CD4-positive, alpha-beta T cell treated with Interleukin-15 for 1 hour (primary cell): ENCODE measurements around the gene LSM7.

Experiments used
- DNase-seq: peaks from one replicate; pipeline ENCODE4 v3.0.0-alpha.2; 2020

Gene LSM7

GRCh38 chr19:2320049-2320448 is 8.3 kb downstream of the LSM7 start:
- DNase-seq: no peak

GRCh38 chr19:2319551-2319950 is 8.8 kb downstream of the LSM7 start:
- DNase-seq: no peak

- DNase-seq: no peak
Measured at GRCh38 chr19:2318923-2319322, 9.5 kb downstream of the LSM7 start.

GRCh38 chr19:2317756-2318155 is 10.6 kb downstream of the LSM7 start:
- DNase-seq: no peak

- DNase-seq: no peak
Measured at GRCh38 chr19:2317300-2317699, 11.1 kb downstream of the LSM7 start.

- DNase-seq: peak; percentile 78
Measured at GRCh38 chr19:2315818-2316353, 12.5 kb downstream of the LSM7 start.

- no peak for DNase-seq
Measured at GRCh38 chr19:2315121-2315817, 13.1 kb downstream of the LSM7 start.

- no peak for DNase-seq
Measured at GRCh38 chr19:2312820-2313501, 15.4 kb downstream of the LSM7 start.

GRCh38 chr19:2311093-2311492 is 17.3 kb downstream of the LSM7 start:
- no peak for DNase-seq

GRCh38 chr19:2309734-2310362 is 18.5 kb downstream of the LSM7 start:
- no peak for DNase-seq

- DNase-seq: no peak
Measured at GRCh38 chr19:2308114-2308556, 20.3 kb downstream of the LSM7 start, which contains the start of gene LINGO3. Gene LINGO3, minus strand, starts transcription at chr19:2308154. Its CDS starts 16,378 bp downstream, at chr19:2291776.

- no peak for DNase-seq
Measured at GRCh38 chr19:2307518-2308012, 20.8 kb downstream of the LSM7 start.

GRCh38 chr19:2306971-2307370 is 21.4 kb downstream of the LSM7 start:
- no peak for DNase-seq

- no peak for DNase-seq
Measured at GRCh38 chr19:2306281-2306806, 22.0 kb downstream of the LSM7 start.

GRCh38 chr19:2305452-2306280 is 22.7 kb downstream of the LSM7 start:
- DNase-seq: no peak

- no peak for DNase-seq
Measured at GRCh38 chr19:2303211-2303798, 25.1 kb downstream of the LSM7 start.

- DNase-seq: peak; percentile 69
Measured at GRCh38 chr19:2302319-2303210, 25.8 kb downstream of the LSM7 start.

GRCh38 chr19:2300533-2300932 is 27.9 kb downstream of the LSM7 start:
- DNase-seq: no peak

- DNase-seq: no peak
Measured at GRCh38 chr19:2296141-2296540, 32.2 kb downstream of the LSM7 start.

GRCh38 chr19:2294687-2295335 is 33.6 kb downstream of the LSM7 start:
- no peak for DNase-seq
